HG02943 (cell line): ENCODE measurements around the gene RDH5.

Source experiments
- ATAC-seq: cut with Tn5 transposase; IDR thresholded peaks from one replicate; pipeline ENCODE4 v1.9.1; 2021; ENCODE audit warnings: mild to moderate bottlenecking, low read depth, moderate library complexity; ENCODE audit not compliant: unreplicated experiment

RDH5 gene

DNA sequence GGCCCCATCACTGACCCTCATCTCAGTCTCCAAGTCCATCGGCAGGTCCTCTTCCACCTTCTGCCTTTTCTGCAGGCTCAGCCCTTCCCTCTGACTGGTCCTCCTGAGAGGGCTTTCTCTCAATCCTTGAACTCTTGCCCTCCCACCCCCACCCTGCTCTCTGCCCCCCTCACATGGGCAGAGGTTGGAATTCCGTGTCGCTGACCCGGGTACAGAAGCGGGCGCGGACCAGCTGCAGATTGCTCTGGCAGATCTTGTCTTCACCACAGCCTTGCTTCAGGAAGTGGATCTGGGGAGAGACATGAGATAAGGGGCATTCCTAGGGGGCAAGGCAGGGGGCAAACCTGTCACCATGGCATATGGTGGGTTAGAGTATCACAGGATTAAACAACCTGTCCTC, 24.8 kb upstream of the RDH5 start:
- no peak for ATAC-seq

- no peak for ATAC-seq
Observed at GRCh38 chr12:55696141-55696540, 24.1 kb upstream of the RDH5 start.

DNA sequence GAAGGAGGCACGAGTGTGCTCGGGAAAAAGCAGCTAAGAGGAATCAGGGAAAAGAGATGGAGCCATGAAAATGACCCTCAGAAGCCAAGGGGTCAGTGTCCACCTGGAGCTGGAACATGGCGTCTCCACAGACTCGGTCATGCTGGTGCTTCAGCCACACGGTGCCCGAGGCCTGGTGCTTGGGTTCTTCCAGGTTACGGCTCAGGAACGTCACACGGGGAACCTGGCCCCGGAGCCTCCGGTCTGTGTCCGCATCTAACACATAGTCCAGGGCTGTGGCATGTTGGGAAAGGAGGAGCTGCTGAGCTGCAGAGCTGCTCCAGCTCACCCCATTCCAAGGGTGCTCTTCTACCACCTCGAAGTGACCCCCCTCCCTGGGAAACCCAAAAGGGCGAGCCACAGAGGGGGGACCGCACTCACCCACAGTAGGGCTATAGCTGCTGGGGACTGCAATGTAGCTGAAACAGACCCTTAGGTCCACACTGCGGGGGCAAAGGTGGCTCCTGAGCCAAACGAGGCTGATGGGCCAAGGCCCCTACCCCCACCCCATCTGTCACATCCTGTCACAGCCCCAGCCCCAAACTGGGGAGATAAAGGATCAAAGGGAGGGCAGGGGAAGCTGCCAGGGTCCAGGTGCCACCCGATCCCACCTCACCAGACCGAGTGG, 23.3 kb upstream of the RDH5 start:
- no peak for ATAC-seq

DNA sequence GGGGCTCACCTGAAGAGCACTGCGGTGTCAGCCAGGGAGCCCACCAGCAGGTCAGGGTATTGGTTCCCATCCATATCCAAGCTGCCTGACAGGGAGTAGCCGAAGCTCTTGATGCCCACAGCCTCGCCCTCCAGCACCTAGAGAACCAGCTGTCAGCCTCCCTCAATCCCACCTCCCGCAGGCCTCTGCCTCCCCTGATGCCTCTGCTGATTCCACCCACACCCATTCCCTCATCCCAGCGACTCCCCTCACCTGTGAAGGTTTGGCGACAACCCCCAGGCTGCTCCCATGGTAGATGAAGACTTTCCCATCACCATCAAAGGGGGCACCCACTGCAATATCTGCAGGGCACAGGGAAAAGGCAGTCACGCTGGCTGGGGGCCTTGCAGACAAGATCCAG, 22.5 kb upstream of the RDH5 start:
- ATAC-seq = no peak

DNA sequence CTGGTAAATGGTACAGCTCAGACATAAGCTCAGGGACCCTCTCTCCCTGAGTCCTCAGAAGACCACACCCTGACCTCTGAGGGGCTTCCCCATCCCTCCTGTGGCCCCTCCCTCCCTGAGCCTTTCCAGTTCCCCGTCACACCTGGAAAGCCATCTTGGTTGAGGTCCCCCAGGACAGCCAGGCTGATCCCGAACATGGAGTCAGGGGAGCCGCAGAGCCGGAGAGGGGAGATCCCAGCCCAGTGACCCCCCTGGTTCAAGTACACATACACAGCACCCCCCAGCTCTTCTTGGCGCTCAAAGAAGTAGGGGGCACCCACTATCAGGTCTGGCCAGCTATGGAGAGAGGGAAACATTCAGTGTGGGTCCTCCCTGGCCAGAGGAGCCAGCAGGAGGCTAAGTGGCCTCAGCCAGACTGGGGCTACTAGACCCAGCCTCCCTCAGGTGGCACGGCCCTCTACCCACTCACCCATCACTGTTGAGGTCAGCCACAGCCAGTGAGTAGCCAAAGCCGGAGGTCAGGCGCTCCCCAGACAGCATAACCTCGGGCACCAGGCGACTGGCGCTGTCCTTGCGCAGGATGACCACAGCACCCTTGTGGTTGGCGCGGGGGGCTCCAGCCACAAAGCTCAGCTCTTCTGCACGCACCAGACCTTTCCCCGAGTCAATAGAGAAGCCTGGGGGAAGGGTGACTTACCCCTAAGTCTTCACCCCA, 21.8 kb upstream of the RDH5 start:
- ATAC-seq = no peak

GRCh38 chr12:55698965-55699364, 21.2 kb upstream of the RDH5 start:
- no peak for ATAC-seq

- ATAC-seq = no peak
Observed at GRCh38 chr12:55699471-55700055, 20.6 kb upstream of the RDH5 start.

- no peak for ATAC-seq
Observed at GRCh38 chr12:55700255-55701018, 19.8 kb upstream of the RDH5 start.

DNA sequence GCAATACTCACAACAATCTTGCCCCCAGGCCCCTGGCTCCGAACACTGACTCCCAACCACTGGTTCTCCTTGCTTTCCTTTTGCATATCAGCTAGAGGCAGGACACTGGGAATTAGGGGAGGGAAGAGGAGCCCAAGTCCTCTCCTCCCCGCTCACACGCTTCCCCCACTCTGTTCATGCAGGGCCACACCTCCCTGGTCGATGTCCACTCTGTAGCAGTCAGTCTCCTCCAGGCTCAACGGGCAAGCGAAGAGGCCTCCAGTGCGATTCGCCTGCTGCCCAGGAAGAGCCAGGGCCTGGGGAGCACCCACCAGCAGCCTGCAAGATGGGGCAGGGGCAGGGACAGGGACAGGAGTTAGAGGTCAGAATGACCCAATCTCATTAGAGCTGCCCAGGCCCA, 17.3 kb upstream of the RDH5 start:
- no peak for ATAC-seq

DNA sequence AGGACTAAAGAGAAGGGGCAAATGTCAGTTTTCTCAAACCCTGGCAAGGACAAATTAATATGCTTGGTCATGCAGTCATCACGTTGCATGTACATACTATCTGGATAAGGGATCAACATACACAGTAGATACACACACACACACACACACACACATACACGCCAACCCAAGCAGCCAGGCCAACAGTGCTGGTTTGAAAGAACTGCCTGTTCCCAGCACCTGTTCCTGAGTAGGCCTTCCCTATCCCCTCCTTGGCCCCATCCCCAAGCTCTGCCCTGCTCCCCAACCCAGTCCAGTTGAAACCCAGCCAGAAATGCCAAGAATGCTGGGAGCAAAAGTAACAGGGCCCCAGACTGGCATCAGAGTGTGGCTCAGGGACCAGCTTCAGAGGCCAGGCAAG, 16.9 kb upstream of the RDH5 start:
- no peak for ATAC-seq

- no peak for ATAC-seq
Observed at GRCh38 chr12:55703901-55704761, 16.1 kb upstream of the RDH5 start.

GRCh38 chr12:55704824-55705718, 15.1 kb upstream of the RDH5 start:
- no peak for ATAC-seq

DNA sequence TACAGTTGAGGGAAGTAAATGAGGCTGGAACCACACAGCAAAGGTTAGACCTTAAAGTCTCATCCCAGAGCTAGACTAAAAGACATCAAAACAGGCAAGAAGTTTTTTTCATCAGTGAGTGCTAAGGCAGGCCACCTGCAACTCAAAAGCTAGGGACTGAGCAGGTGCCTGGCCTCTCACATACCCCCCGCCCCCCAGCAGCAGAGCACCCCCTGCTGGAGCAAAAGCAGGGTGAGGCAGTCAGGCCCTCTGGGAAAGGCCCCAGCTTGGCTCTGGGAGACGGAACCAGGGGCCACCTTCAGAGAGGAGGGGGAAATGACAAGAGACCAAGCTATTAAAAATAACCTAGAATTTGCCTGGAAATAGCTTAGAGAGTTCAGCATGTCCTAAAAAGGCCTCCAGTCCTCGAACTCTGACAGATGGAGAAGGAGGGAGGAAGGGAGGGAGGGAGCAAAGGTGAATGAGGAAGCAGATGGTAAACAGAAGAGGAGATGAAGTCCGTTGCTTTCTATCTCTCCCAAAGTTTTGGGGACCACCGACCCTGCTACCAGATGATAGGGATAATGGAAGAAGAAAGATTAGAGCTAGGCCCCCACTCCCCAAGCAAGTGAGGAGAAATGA, 14.3 kb upstream of the RDH5 start:
- no peak for ATAC-seq

DNA sequence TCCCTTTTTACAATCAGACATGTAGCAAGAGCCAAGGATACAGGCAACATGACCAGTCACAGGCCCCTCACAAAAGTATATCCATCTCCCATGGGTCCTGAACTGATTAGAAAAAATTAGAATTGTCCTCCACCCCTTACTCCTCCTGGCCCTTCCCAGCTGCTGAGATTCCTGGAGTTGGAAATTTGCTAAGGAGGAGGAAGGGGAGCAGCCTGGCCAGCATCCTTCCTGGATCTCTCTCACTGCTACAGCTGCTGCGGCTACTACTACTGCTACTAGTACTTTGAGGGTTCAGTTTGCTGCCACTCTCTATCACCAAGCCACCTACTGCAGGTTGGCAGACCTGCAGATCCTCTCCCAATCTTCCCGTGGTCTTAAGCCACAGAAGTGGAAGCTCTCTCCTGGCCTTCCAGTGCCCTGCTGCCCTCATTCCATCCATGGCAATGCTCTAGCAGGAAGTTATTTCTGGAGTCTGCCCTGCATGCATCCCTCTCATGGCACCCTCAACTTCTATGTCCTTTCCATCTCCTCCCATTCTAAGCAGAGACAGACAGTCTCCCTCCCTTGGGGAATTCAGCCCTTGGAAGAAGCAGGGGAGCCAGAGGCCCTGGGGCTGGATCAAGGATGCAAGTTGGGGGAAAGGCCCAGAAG, 13.5 kb upstream of the RDH5 start:
- no peak for ATAC-seq

DNA sequence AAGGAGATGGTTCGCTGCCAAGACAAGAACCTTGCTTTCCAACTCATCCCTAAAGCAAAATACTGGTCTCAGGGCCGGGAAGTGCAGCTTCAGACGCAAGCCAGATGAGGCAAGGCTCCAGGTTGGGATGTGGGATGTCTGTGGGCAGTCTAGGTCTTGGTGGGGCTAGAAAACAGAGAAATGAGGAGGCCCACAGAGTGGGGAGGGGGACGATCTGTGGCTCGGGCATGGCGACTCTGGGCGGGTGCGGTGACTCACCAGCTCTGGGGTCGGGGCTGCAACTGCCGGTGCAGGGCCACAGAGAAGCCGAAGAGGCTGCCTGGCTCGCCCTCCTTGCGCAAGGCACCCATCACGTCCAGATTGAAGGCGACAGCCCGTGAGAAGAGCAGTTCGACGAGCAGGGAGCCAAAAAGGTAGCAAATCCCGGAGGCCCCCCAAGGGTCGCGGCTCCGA, 12.9 kb upstream of the RDH5 start:
- no peak for ATAC-seq

DNA sequence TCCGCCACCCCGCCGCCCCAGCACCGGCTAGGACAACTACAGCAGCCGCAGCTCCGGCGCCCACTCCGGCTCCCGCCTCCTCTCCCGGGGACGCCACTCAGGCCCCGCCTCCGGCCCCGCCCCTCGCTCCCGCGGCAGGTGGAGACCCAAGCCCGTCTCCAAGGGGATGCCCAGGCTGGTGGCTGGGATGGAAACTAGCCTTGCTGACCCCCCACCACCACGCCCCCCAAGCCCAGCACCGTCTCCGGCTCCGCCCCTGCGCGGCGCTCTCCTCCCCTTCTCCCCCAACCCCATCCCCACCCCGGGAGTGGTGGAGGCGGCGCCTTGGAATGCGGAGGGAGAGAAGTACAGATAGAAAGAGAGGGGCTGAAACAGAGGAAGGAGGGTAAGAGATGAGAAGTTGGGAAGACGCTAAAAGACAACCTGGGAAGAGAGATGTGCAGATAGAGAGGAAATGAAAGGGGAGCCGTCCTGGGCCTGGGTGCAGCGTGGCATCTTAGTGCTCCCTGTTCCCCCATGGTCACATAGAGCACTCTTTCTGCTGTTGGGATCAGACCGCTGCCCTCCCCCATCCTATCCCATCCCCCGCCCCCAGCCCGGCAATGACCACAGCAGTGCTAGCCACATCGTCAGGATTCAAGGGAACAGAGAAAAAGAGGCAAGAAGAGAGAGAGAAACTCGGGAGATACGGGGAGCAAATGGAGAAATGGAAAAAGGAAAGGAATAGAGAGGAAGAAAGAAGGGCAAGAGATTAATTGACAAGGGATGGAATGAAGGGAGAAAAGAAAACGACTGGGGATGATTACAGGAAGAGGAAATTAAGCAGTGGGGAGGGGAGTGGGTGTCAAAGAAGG, 12.1 kb upstream of the RDH5 start, which contains the start of gene ITGA7:
Gene ITGA7 (minus strand): TSS at position 64 of the 854 bp plus-strand sequence. CDS start 222 bp downstream, outside the sequence.
- no peak for ATAC-seq

DNA sequence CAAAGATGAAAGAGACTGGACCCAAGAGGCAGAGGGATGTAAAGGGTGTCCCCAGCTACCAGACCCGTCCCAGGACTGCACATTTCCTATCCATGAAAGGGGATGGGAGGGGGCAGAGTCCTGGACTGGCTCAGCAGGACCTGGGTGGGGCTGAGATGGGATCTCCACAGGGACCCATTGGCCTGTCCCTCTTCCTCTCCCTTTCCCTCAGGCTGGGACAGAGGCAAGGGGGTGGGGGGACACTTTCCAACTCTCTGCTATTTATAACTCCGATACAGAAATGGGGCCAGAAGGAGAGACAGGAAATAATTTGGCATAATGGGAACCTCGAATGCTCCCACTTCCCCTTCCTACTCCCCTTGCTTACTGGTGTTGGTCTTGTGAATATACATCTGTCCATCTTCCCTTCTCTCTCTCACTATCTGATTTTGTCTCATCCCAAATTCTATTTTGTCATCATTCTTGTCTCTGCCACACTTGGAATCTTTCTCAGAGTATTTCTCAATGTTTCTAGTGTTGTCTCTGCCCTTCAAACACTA, 11.4 kb upstream of the RDH5 start:
- no peak for ATAC-seq
